Measurements from ENCODE around the gene MBP. TPM values are rescaled to one million over a fixed set of nuclear protein-coding genes. Genes with fewer than 3 reads are reported as not detected.

MBP gene
- total and polyA plus RNA-seq, 2 donors (not counting 3 experiments of a cell fraction or from before 2014, with no cell fraction given), result 1.7 to 2.3 TPM

GRCh38 chr18:77032181-77032701 is 100.3 kb downstream of the MBP start:
- TF ChIP-seq POLR2A (IDR thresholded peaks at IDR 0.05; ENCODE audit: low read depth, low read length), result no peak
- TF ChIP-seq JUN (IDR thresholded peaks at IDR 0.05; ENCODE audit: borderline replicate concordance, insufficient read depth, insufficient read length, low read depth), result no peak
- no peak for FAIRE-seq
- BruUV-seq (replicated peaks), result no TSS peak
- Histone ChIP-seq H3K4me2 (ENCODE audit: insufficient read depth, low read length) (no peak overlapping the region), H3K27me3 (ENCODE audit: control insufficient read depth in 2 of 2, insufficient read depth in 2 of 2, low read length in 2 of 2) (no peaks in the 10 kb centered on the region), H3K4me3 (replicated peaks in 1 of 3; ENCODE audit: insufficient read depth in 1 of 3, low read depth in 1 of 3, low read length in 3 of 3) (no peak overlapping the region), H3K4me1 (ENCODE audit: control insufficient read depth, extremely low read depth, insufficient read depth, low read length) (no peaks in the 10 kb centered on the region), H3K9me1 (replicated peaks; ENCODE audit: control insufficient read depth, extremely low read depth, insufficient read depth, low read length) (no peaks in the 10 kb centered on the region), H4K20me1 (replicated peaks; ENCODE audit: control insufficient read depth, extremely low read depth, insufficient read depth, low read length) (no peaks in the 10 kb centered on the region), H3K79me2 (ENCODE audit: control insufficient read depth, insufficient read depth, low read length) (no peaks in the 10 kb centered on the region), H3K36me3 (ENCODE audit: control insufficient read depth in 2 of 2, extremely low read depth in 1 of 2, insufficient read depth in 2 of 2, low read length in 2 of 2) (no peaks in the 10 kb centered on the region), H2AFZ (ENCODE audit: low read depth, low read length) (no peak overlapping the region), H3K9ac (replicated peaks; ENCODE audit: extremely low read depth, insufficient read depth, low read length) (no peak overlapping the region), H3K27ac (ENCODE audit: insufficient read depth, low read depth, low read length) (no peak overlapping the region), H3K9me3 (replicated peaks; ENCODE audit: control insufficient read depth, insufficient read depth, low read length) (no peaks in the 10 kb centered on the region)
- DNase-seq (ENCODE audit: low read depth, low spot score), result no peak
- intact Hi-C loops (cut with micrococcal nuclease) (no loop called here), dilution Hi-C loops (cut with MboI; ENCODE audit: extremely low pct_ligation_motif_present, low sequenced_read_pairs) (no loop called here)
- CTCF ChIA-PET, result interaction anchor here (1.2 to 1.5 kb wide), 3 partner anchors 10 to 32 kb away, joined by 3 to 5 read pairs (median 3); no protein-coding TSS in a partner anchor
- POLR2A ChIA-PET, result no interaction called here

GRCh38 chr18:77031662-77032061 is 100.9 kb downstream of the MBP start:
- FAIRE-seq (no peak), DNase-seq (ENCODE audit: low read depth, low spot score) (no peak)
- Histone ChIP-seq H3K27me3 (ENCODE audit: control insufficient read depth in 2 of 2, insufficient read depth in 2 of 2, low read length in 2 of 2) (no peaks in the 10 kb centered on the region), H3K79me2 (ENCODE audit: control insufficient read depth, insufficient read depth, low read length) (no peaks in the 10 kb centered on the region), H3K4me3 (replicated peaks in 1 of 3; ENCODE audit: insufficient read depth in 1 of 3, low read depth in 1 of 3, low read length in 3 of 3) (no peak overlapping the region), H3K27ac (ENCODE audit: insufficient read depth, low read depth, low read length) (no peak overlapping the region), H3K36me3 (ENCODE audit: control insufficient read depth in 2 of 2, extremely low read depth in 1 of 2, insufficient read depth in 2 of 2, low read length in 2 of 2) (no peaks in the 10 kb centered on the region), H3K4me2 (ENCODE audit: insufficient read depth, low read length) (no peak overlapping the region), H3K9me1 (replicated peaks; ENCODE audit: control insufficient read depth, extremely low read depth, insufficient read depth, low read length) (no peaks in the 10 kb centered on the region), H3K9ac (replicated peaks; ENCODE audit: extremely low read depth, insufficient read depth, low read length) (no peak overlapping the region), H3K4me1 (ENCODE audit: control insufficient read depth, extremely low read depth, insufficient read depth, low read length) (no peaks in the 10 kb centered on the region), H4K20me1 (replicated peaks; ENCODE audit: control insufficient read depth, extremely low read depth, insufficient read depth, low read length) (no peaks in the 10 kb centered on the region), H2AFZ (ENCODE audit: low read depth, low read length) (no peak overlapping the region), H3K9me3 (replicated peaks; ENCODE audit: control insufficient read depth, insufficient read depth, low read length) (no peaks in the 10 kb centered on the region)
- intact Hi-C loops (cut with micrococcal nuclease) (no loop called here), dilution Hi-C loops (cut with MboI; ENCODE audit: extremely low pct_ligation_motif_present, low sequenced_read_pairs) (no loop called here)
- CTCF ChIA-PET, result interaction anchor here (1.2 to 1.4 kb wide), 2 partner anchors 17 to 31 kb away, joined by 3 to 5 read pairs; no protein-coding TSS in a partner anchor
- BruUV-seq (replicated peaks), result no TSS peak
- no peak for TF ChIP-seq MYC (IDR thresholded peaks at IDR 0.05; ENCODE audit: low read depth, low read length)
- no peak for TF ChIP-seq POLR2AphosphoS5 (IDR thresholded peaks at IDR 0.05; ENCODE audit: insufficient read depth, low read depth, low read length)
- no peak for TF ChIP-seq CTCF (IDR thresholded peaks at IDR 0.05; ENCODE audit: extremely low read depth in 1 of 2, insufficient read depth in 1 of 2, low read depth in 1 of 2, low read length in 2 of 2)
- TF ChIP-seq EZH2 (IDR thresholded peaks at IDR 0.05; ENCODE audit: borderline replicate concordance, low read depth, low read length, severe bottlenecking), result no peak
- no peak for TF ChIP-seq JUN (IDR thresholded peaks at IDR 0.05; ENCODE audit: borderline replicate concordance, insufficient read depth, insufficient read length, low read depth)
- TF ChIP-seq POLR2A (IDR thresholded peaks at IDR 0.05; ENCODE audit: low read depth, low read length), result no peak
- no peak for TF ChIP-seq MAX (IDR thresholded peaks at IDR 0.05; ENCODE audit: insufficient read depth, insufficient read length)
- TF ChIP-seq GATA2 (IDR thresholded peaks at IDR 0.05; ENCODE audit: insufficient read depth, insufficient read length, low read depth, low read length), result no peak
- TF ChIP-seq FOS (IDR thresholded peaks at IDR 0.05; ENCODE audit: borderline replicate concordance, insufficient read depth, low read length), result no peak
- POLR2A ChIA-PET, result no interaction called here

Data from endothelial cell of umbilical vein (primary cell).